Measurements from ENCODE around the gene CMIP. TPM values are rescaled to one million over a fixed set of nuclear protein-coding genes. Genes with fewer than 3 reads are reported as not detected.
A peak's percentile ranks its signal among the peaks of the same experiment; 100 is the strongest.
"Not testable (repeated sequence)": the region's sequence is repeated elsewhere in the genome, so short reads cannot be mapped to it uniquely, and the experiment has no call there.

The CMIP gene
- total RNA-seq, 1 experiment from 2014 or later = 4.9 TPM

GRCh38 chr16:81720973-81721906, 276.6 kb downstream of the CMIP start:
- no peak for DNase-seq (ENCODE audit: extremely low read depth, low read depth)

GRCh38 chr16:81723098-81723723, 278.6 kb downstream of the CMIP start:
- DNase-seq (ENCODE audit: extremely low read depth, low read depth) = peak; percentile 83

GRCh38 chr16:81728435-81728834, 283.8 kb downstream of the CMIP start:
- no peak for DNase-seq (ENCODE audit: extremely low read depth, low read depth)

- no peak for DNase-seq (ENCODE audit: extremely low read depth, low read depth)
These were observed 284.8 kb downstream of the CMIP start for GRCh38 chr16:81729451-81729850.

GRCh38 chr16:81730090-81731051, 285.8 kb downstream of the CMIP start:
- peak; percentile 77 for DNase-seq (ENCODE audit: extremely low read depth, low read depth)

GRCh38 chr16:81731649-81732048, 287.0 kb downstream of the CMIP start:
- no peak for DNase-seq (ENCODE audit: extremely low read depth, low read depth)

- DNase-seq (ENCODE audit: extremely low read depth, low read depth) = no peak
These were observed 288.1 kb downstream of the CMIP start for GRCh38 chr16:81732699-81733098.

- no peak for DNase-seq (ENCODE audit: extremely low read depth, low read depth)
These were observed 288.7 kb downstream of the CMIP start for GRCh38 chr16:81733295-81733694.

GRCh38 chr16:81734632-81735434, 290.2 kb downstream of the CMIP start:
- DNase-seq (ENCODE audit: extremely low read depth, low read depth) = no peak

- peak; percentile 72 for DNase-seq (ENCODE audit: extremely low read depth, low read depth)
These were observed 293.4 kb downstream of the CMIP start for GRCh38 chr16:81737885-81738536.

GRCh38 chr16:81738783-81739496, 294.3 kb downstream of the CMIP start:
- DNase-seq (ENCODE audit: extremely low read depth, low read depth) = no peak

- DNase-seq (ENCODE audit: extremely low read depth, low read depth) = no peak
These were observed 294.9 kb downstream of the CMIP start for GRCh38 chr16:81739503-81739902.

- no peak for DNase-seq (ENCODE audit: extremely low read depth, low read depth)
These were observed 295.6 kb downstream of the CMIP start for GRCh38 chr16:81740169-81740568.

- not testable (repeated sequence) for DNase-seq (ENCODE audit: extremely low read depth, low read depth)
These were observed 296.8 kb downstream of the CMIP start for GRCh38 chr16:81741430-81741770.

GRCh38 chr16:81744385-81744784, 299.8 kb downstream of the CMIP start:
- no peak for DNase-seq (ENCODE audit: extremely low read depth, low read depth)

- no peak for DNase-seq (ENCODE audit: extremely low read depth, low read depth)
These were observed 300.3 kb downstream of the CMIP start for GRCh38 chr16:81744911-81745310.

- DNase-seq (ENCODE audit: extremely low read depth, low read depth) = peak; percentile 46
These were observed 301.3 kb downstream of the CMIP start for GRCh38 chr16:81745704-81746558.

- DNase-seq (ENCODE audit: extremely low read depth, low read depth) = no peak
These were observed 302.0 kb downstream of the CMIP start for GRCh38 chr16:81746566-81746965.

All from NCI-H460 (cell line).